ENCODE measurements around the gene PRSS12. TPM values are rescaled to one million over a fixed set of nuclear protein-coding genes. Genes with fewer than 3 reads are reported as not detected.

Gene PRSS12
- total and polyA plus RNA-seq, 2 experiments from 2014 or later = 5.5 to 12.9 TPM

- TF ChIP-seq, protein P1, sequence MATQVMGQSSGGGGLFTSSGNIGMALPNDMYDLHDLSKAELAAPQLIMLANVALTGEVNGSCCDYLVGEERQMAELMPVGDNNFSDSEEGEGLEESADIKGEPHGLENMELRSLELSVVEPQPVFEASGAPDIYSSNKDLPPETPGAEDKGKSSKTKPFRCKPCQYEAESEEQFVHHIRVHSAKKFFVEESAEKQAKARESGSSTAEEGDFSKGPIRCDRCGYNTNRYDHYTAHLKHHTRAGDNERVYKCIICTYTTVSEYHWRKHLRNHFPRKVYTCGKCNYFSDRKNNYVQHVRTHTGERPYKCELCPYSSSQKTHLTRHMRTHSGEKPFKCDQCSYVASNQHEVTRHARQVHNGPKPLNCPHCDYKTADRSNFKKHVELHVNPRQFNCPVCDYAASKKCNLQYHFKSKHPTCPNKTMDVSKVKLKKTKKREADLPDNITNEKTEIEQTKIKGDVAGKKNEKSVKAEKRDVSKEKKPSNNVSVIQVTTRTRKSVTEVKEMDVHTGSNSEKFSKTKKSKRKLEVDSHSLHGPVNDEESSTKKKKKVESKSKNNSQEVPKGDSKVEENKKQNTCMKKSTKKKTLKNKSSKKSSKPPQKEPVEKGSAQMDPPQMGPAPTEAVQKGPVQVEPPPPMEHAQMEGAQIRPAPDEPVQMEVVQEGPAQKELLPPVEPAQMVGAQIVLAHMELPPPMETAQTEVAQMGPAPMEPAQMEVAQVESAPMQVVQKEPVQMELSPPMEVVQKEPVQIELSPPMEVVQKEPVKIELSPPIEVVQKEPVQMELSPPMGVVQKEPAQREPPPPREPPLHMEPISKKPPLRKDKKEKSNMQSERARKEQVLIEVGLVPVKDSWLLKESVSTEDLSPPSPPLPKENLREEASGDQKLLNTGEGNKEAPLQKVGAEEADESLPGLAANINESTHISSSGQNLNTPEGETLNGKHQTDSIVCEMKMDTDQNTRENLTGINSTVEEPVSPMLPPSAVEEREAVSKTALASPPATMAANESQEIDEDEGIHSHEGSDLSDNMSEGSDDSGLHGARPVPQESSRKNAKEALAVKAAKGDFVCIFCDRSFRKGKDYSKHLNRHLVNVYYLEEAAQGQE (IDR thresholded peaks at IDR 0.05; ENCODE audit: unreplicated experiment) = no peak
- no peak for TF ChIP-seq ETS1 (IDR thresholded peaks at IDR 0.05)
- no peak for TF ChIP-seq ZNF331 (CRISPR knock-in tag; IDR thresholded peaks at IDR 0.05; ENCODE audit: low read depth)
- TF ChIP-seq ZNF114 (CRISPR knock-in tag; IDR thresholded peaks at IDR 0.05) = no peak
- no peak for TF ChIP-seq POLR2AphosphoS5 (IDR thresholded peaks at IDR 0.05; ENCODE audit: low read depth)
Observed at GRCh38 chr4:118260309-118260708, 92.5 kb downstream of the PRSS12 start (continued).

- H4K20me1 ChIP-seq (replicated peaks; ENCODE audit: insufficient read depth) = no peaks in the 10 kb centered on the region
- H3K4me3 Mint-ChIP-seq = no peak overlapping the region
- no peak overlapping the region for H3K27ac ChIP-seq (ENCODE audit: low read depth)
- 0 out of 2 replicates have a peak, but pooled peaks cover 5% of the 10 kb centered on the region for H3K4me1 ChIP-seq (ENCODE audit: insufficient read depth)
- no peak overlapping the region for H3K4me3 ChIP-seq
- no peaks in the 10 kb centered on the region for H3F3A ChIP-seq (replicated peaks; ENCODE audit: low read depth)
- ATAC-seq (no peak), DNase-seq (ENCODE audit: low spot score) (no peak)
- H3K36me3 Mint-ChIP-seq (ENCODE audit: low read depth) = no peaks in the 10 kb centered on the region
- no peaks in the 10 kb centered on the region for H3K27me3 Mint-ChIP-seq (ENCODE audit: insufficient read depth, low read depth, poor library complexity)
- H3K9me2 ChIP-seq (ENCODE audit: insufficient read depth) = no peaks in the 10 kb centered on the region; the same call in 1 of the 2 replicates
- H3K27me3 ChIP-seq (ENCODE audit: insufficient read depth) = no peaks in the 10 kb centered on the region; the same call in 1 of the 2 replicates
- H3K9me3 Mint-ChIP-seq = no peaks in the 10 kb centered on the region
- H3K27ac Mint-ChIP-seq = no peak overlapping the region
- TF ChIP-seq CREB1 (CRISPR knock-in tag; IDR thresholded peaks at IDR 0.05; ENCODE audit: low read depth) (no peak), EZH2phosphoT487 (IDR thresholded peaks at IDR 0.05; ENCODE audit: unreplicated experiment) (no peak), NANOG (IDR thresholded peaks at IDR 0.05; ENCODE audit: borderline replicate concordance) (no peak), STAT1 (IDR thresholded peaks at IDR 0.05; ENCODE audit: unreplicated experiment) (no peak), CTCF (conservative IDR thresholded peaks at IDR 0.05; ENCODE audit: low read depth in 2 of 2) (no peak), ETS1 (IDR thresholded peaks at IDR 0.05) (no peak), JUNB (IDR thresholded peaks at IDR 0.05; ENCODE audit: unreplicated experiment) (no peak), POLR2AphosphoS5 (IDR thresholded peaks at IDR 0.05; ENCODE audit: low read depth) (no peak), ZNF331 (CRISPR knock-in tag; IDR thresholded peaks at IDR 0.05; ENCODE audit: low read depth) (no peak)
- TF ChIP-seq, protein P2, sequence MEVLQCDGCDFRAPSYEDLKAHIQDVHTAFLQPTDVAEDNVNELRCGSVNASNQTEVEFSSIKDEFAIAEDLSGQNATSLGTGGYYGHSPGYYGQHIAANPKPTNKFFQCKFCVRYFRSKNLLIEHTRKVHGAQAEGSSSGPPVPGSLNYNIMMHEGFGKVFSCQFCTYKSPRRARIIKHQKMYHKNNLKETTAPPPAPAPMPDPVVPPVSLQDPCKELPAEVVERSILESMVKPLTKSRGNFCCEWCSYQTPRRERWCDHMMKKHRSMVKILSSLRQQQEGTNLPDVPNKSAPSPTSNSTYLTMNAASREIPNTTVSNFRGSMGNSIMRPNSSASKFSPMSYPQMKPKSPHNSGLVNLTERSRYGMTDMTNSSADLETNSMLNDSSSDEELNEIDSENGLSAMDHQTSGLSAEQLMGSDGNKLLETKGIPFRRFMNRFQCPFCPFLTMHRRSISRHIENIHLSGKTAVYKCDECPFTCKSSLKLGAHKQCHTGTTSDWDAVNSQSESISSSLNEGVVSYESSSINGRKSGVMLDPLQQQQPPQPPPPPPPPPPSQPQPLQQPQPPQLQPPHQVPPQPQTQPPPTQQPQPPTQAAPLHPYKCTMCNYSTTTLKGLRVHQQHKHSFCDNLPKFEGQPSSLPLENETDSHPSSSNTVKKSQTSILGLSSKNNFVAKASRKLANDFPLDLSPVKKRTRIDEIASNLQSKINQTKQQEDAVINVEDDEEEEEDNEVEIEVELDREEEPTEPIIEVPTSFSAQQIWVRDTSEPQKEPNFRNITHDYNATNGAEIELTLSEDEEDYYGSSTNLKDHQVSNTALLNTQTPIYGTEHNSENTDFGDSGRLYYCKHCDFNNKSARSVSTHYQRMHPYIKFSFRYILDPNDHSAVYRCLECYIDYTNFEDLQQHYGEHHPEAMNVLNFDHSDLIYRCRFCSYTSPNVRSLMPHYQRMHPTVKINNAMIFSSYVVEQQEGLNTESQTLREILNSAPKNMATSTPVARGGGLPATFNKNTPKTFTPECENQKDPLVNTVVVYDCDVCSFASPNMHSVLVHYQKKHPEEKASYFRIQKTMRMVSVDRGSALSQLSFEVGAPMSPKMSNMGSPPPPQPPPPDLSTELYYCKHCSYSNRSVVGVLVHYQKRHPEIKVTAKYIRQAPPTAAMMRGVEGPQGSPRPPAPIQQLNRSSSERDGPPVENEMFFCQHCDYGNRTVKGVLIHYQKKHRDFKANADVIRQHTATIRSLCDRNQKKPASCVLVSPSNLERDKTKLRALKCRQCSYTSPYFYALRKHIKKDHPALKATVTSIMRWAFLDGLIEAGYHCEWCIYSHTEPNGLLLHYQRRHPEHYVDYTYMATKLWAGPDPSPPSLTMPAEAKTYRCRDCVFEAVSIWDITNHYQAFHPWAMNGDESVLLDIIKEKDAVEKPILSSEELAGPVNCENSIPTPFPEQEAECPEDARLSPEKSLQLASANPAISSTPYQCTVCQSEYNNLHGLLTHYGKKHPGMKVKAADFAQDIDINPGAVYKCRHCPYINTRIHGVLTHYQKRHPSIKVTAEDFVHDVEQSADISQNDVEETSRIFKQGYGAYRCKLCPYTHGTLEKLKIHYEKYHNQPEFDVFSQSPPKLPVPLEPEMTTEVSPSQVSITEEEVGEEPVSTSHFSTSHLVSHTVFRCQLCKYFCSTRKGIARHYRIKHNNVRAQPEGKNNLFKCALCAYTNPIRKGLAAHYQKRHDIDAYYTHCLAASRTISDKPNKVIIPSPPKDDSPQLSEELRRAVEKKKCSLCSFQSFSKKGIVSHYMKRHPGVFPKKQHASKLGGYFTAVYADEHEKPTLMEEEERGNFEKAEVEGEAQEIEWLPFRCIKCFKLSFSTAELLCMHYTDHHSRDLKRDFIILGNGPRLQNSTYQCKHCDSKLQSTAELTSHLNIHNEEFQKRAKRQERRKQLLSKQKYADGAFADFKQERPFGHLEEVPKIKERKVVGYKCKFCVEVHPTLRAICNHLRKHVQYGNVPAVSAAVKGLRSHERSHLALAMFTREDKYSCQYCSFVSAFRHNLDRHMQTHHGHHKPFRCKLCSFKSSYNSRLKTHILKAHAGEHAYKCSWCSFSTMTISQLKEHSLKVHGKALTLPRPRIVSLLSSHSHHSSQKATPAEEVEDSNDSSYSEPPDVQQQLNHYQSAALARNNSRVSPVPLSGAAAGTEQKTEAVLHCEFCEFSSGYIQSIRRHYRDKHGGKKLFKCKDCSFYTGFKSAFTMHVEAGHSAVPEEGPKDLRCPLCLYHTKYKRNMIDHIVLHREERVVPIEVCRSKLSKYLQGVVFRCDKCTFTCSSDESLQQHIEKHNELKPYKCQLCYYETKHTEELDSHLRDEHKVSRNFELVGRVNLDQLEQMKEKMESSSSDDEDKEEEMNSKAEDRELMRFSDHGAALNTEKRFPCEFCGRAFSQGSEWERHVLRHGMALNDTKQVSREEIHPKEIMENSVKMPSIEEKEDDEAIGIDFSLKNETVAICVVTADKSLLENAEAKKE (CRISPR knock-in tag; IDR thresholded peaks at IDR 0.05) = no peak
- no peaks in the 10 kb centered on the region for H3K4me1 Mint-ChIP-seq
- H2AFZ ChIP-seq = no peak overlapping the region
- no peaks in the 10 kb centered on the region for H3K36me3 ChIP-seq (ENCODE audit: insufficient read depth)
- H3K79me2 ChIP-seq (replicated peaks; ENCODE audit: insufficient read depth) = no peaks in the 10 kb centered on the region
- H3K4me2 ChIP-seq = no peak overlapping the region
Observed at GRCh38 chr4:118259111-118259510, 93.7 kb downstream of the PRSS12 start.

All from GM23338 (cell line).